Measurements from ENCODE around the gene TAF13. TPM values are rescaled to one million over a fixed set of nuclear protein-coding genes. Genes with fewer than 3 reads are reported as not detected.

TAF13 gene, protein sequence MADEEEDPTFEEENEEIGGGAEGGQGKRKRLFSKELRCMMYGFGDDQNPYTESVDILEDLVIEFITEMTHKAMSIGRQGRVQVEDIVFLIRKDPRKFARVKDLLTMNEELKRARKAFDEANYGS
- total RNA-seq (2022; extraction: Qiagen RNA extraction) = 23.6 to 42.4 TPM (median 26.0 TPM) in 5 replicates

DNA sequence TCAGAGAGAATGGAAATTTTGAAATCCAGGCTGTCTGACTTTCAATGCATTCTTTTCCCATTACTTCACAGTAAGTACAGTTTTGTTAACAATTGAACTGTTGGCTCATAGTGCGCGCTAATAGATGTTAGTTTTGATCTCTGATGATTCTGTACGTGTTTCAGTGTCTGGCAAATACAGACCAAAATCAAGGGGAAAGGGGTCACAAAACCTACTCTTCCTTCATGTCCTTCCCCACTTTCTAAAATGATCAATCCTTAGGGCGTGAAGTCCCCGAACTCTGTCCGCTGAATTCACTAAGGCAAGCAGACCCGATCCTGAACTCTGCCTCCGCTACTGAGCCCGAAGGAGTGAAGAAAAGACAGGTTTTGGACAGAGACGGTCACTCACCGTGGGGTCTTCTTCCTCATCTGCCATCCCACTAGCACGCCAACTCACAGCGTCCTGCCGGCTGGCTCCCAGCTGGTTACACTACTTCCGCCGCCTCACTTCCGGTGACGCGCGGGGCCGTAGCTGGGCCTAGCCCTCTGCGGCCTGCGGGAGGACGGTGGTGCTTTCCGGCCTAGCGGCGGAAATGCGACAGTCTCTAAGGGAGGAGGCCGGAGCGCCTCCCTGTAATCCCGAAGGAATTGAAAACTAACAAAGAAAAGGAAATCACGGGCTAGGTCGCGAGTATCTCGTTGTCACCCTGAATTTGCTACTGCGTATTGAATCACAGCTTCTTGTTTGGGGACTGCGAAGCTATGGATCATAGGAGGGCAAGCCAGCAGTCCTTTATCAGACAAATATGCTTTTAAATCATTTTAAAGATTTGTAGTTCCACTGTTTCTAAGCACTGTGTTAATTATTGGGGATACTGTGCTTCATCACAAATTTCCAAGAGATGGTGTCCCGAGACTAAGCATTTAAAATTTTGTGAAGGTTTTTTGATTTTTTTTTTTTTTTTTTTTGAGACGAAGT, at the start of gene TAF13:
Gene TAF13, minus strand, starts transcription at position 473 of the 960 bp plus-strand sequence. Its CDS starts 56 bp downstream, at position 417.

DNA sequence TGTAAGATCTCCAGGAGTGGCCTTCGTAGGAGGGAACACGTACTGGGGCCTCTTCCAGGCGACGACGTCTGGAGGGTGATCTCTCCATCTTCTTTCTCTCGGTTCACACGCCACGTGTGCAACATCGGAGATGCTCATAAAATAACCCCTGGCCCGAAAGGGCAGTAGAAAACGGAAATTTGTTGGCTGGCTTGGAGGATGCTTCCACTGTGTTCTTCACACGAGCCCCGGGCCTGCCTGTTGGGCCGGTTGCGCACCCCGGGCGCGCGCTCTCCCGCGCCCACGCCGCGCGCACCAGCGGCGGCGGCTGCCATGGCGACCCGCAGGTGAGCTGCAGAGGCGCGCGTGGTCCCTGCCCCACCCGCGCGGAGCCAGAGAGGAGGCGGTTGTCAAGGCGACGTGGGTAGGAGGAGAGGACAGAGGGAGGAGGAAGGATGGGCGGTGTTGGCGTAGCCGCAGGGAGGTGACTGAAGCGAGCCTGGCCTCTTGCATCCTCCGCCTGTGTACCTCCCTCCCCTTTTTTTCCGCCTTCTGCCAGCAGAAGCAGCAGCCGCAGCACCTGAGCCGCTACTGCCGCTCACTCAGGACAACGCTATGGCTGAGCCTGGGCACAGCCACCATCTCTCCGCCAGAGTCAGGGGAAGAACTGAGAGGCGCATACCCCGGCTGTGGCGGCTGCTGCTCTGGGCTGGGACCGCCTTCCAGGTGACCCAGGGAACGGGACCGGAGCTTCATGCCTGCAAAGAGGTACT, 38.0 kb upstream of the TAF13 start, which contains the start of gene ELAPOR1:
Gene ELAPOR1, plus strand, starts transcription at position 526 of the 752 bp plus-strand sequence. Its CDS starts 69 bp downstream, at position 595.

DNA sequence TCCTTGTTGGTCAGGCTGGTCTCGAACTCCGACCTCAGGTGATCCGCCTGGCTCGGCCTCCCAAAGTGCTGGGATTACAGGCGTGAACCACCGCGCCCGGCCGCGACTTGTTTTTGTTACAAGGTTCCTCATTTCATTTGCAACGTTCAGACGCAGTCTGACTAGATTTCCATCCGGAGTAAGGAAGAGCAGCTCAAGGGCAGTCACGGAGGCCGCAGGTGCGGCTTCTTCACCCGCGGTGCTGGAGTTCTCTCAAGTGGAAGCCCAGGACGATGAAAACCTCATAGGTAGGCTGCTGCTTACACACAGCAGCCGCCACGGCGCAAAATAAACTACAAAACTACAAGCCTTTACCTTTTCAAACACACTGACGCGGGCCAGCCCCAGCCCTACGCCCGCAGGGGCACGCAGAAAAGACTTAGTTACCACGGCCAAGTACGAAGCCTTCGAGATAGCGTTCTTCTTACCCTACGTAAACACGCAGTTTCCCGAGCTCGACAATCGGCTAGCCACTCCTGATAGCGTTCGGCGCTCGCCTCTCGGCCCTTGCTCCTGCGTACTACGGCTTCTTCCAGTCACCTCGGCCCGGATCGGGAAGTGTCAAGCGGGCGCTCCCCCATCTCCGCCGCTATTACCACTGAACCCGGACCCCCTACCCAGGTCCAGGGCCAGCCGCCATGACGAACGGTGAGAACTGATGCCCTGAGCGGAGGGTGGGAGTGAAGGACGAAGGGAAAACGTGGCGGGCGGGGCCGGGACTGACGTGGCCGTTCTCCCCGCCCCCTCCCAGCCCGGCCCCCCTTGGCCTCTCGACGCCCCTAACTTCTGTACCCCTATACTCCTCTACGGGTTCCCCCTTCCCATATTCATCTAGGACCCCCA, 14.6 kb upstream of the TAF13 start, which contains the start of gene TMEM167B:
Gene TMEM167B, plus strand, starts transcription at position 569 of the 882 bp plus-strand sequence. Its CDS starts 109 bp downstream, at position 678.

GRCh38 chr1:109041621-109042468, 34.0 kb downstream of the TAF13 start, which contains the start of gene WDR47:
Gene WDR47 (minus strand): TSS chr1:109042102. CDS start chr1:109023512, 18,590 bp downstream.

Other genes with a start within 250 kb of the TAF13 start
- gene AKNAD1, start 218.9 kb downstream of the TAF13 start, total RNA-seq (2022; extraction: Qiagen RNA extraction) = 0.75 to 2.5 TPM (median 1.5 TPM) in 5 replicates
- gene GPSM2, start 199.0 kb downstream of the TAF13 start, total RNA-seq (2022; extraction: Qiagen RNA extraction) = 15.6 to 27.5 TPM (median 21.2 TPM) in 5 replicates
- 14.8 to 18.3 TPM (median 16.0 TPM) in 5 replicates for gene CLCC1, start 112.5 kb downstream of the TAF13 start, total RNA-seq (2022; extraction: Qiagen RNA extraction)
- 6.3 to 11.3 TPM (median 7.9 TPM) in 5 replicates for gene WDR47, start 33.9 kb downstream of the TAF13 start, total RNA-seq (2022; extraction: Qiagen RNA extraction)
- gene TMEM167B, start 14.8 kb upstream of the TAF13 start, total RNA-seq (2022; extraction: Qiagen RNA extraction) = 7.9 to 9.3 TPM (median 8.6 TPM) in 5 replicates
- 0.38 to 0.47 TPM (median 0.46 TPM) in 5 replicates for gene ELAPOR1, start 38.1 kb upstream of the TAF13 start, total RNA-seq (2022; extraction: Qiagen RNA extraction)
- 91.7 to 110 TPM (median 92.5 TPM) in 5 replicates for gene SARS1, start 137.9 kb upstream of the TAF13 start, total RNA-seq (2022; extraction: Qiagen RNA extraction)
- 3.7 to 4.9 TPM (median 4.8 TPM) in 5 replicates for gene CELSR2, start 173.5 kb upstream of the TAF13 start, total RNA-seq (2022; extraction: Qiagen RNA extraction)
- 18.9 to 22.7 TPM (median 21.0 TPM) in 5 replicates for gene PSRC1, start 207.1 kb upstream of the TAF13 start, total RNA-seq (2022; extraction: Qiagen RNA extraction)
- gene MYBPHL, start 231.0 kb upstream of the TAF13 start, total RNA-seq (2022; extraction: Qiagen RNA extraction) = 0.23 to 0.38 TPM in 2 of 5 replicates, not detected in the others

All from A549 treated with Hydrocortisone at 1 μM for 4 hours (cell line).